ENCODE data around the gene PDE7B.

PDE7B gene

GRCh38 chr6:136153707-136154375 lies 302.3 kb downstream of the PDE7B start:
- Histone ChIP-seq H3K9me3 (ENCODE audit: control insufficient read depth, insufficient read depth, low read depth, low read length) (no peaks in the 10 kb centered on the region), H3K36me3 (ENCODE audit: control insufficient read depth in 2 of 2, insufficient read depth in 1 of 2, low read length in 2 of 2) (no peaks in the 10 kb centered on the region), H3K4me1 (ENCODE audit: control insufficient read depth, insufficient read depth, low read length) (no peaks in the 10 kb centered on the region), H3K4me3 (ENCODE audit: low read depth, low read length) (no peak overlapping the region), H3K27ac (ENCODE audit: extremely low read depth, low read depth, low read length) (no peak overlapping the region)
- no peak for TF ChIP-seq ZXDB (tag by site-specific recombination; IDR thresholded peaks at IDR 0.05)
- no peak for TF ChIP-seq ZBTB10 (tag by site-specific recombination; IDR thresholded peaks at IDR 0.05)
- TF ChIP-seq ZNF449 (tag by site-specific recombination; IDR thresholded peaks at IDR 0.05): no peak
- TF ChIP-seq ZNF311 (tag by site-specific recombination; IDR thresholded peaks at IDR 0.05; ENCODE audit: borderline replicate concordance): no peak
- no peak for TF ChIP-seq HOXA7 (CRISPR knock-in tag; IDR thresholded peaks at IDR 0.05; ENCODE audit: borderline replicate concordance)
- TF ChIP-seq ZNF324 (tag by site-specific recombination; IDR thresholded peaks at IDR 0.05): no peak
- TF ChIP-seq, protein P1, sequence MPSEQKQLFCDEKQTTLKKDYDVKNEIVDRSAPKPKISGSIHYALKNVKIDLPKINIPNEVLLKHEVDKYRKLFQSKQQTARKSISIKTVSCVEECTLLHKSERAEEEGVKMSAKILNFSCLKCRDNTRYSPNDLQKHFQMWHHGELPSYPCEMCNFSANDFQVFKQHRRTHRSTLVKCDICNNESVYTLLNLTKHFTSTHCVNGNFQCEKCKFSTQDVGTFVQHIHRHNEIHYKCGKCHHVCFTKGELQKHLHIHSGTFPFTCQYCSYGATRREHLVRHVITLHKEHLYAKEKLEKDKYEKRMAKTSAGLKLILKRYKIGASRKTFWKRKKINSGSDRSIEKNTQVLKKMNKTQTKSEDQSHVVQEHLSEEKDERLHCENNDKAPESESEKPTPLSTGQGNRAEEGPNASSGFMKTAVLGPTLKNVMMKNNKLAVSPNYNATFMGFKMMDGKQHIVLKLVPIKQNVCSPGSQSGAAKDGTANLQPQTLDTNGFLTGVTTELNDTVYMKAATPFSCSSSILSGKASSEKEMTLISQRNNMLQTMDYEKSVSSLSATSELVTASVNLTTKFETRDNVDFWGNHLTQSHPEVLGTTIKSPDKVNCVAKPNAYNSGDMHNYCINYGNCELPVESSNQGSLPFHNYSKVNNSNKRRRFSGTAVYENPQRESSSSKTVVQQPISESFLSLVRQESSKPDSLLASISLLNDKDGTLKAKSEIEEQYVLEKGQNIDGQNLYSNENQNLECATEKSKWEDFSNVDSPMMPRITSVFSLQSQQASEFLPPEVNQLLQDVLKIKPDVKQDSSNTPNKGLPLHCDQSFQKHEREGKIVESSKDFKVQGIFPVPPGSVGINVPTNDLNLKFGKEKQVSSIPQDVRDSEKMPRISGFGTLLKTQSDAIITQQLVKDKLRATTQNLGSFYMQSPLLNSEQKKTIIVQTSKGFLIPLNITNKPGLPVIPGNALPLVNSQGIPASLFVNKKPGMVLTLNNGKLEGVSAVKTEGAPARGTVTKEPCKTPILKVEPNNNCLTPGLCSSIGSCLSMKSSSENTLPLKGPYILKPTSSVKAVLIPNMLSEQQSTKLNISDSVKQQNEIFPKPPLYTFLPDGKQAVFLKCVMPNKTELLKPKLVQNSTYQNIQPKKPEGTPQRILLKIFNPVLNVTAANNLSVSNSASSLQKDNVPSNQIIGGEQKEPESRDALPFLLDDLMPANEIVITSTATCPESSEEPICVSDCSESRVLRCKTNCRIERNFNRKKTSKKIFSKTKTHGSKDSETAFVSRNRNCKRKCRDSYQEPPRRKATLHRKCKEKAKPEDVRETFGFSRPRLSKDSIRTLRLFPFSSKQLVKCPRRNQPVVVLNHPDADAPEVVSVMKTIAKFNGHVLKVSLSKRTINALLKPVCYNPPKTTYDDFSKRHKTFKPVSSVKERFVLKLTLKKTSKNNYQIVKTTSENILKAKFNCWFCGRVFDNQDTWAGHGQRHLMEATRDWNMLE (tag by site-specific recombination; conservative IDR thresholded peaks at IDR 0.05; ENCODE audit: low read depth): no peak
- no peak for TF ChIP-seq ZBTB17 (tag by site-specific recombination; IDR thresholded peaks at IDR 0.05)
- no peak for TF ChIP-seq ZBTB7A (tag by site-specific recombination; IDR thresholded peaks at IDR 0.05; ENCODE audit: low read depth)
- TF ChIP-seq ZNF692 (tag by site-specific recombination; IDR thresholded peaks at IDR 0.05): no peak
- TF ChIP-seq ZNF529 (tag by site-specific recombination; IDR thresholded peaks at IDR 0.05; ENCODE audit: insufficient replicate concordance): no peak
- no peak for TF ChIP-seq ZNF23 (tag by site-specific recombination; IDR thresholded peaks at IDR 0.05; ENCODE audit: borderline replicate concordance)
- TF ChIP-seq, protein P2, sequence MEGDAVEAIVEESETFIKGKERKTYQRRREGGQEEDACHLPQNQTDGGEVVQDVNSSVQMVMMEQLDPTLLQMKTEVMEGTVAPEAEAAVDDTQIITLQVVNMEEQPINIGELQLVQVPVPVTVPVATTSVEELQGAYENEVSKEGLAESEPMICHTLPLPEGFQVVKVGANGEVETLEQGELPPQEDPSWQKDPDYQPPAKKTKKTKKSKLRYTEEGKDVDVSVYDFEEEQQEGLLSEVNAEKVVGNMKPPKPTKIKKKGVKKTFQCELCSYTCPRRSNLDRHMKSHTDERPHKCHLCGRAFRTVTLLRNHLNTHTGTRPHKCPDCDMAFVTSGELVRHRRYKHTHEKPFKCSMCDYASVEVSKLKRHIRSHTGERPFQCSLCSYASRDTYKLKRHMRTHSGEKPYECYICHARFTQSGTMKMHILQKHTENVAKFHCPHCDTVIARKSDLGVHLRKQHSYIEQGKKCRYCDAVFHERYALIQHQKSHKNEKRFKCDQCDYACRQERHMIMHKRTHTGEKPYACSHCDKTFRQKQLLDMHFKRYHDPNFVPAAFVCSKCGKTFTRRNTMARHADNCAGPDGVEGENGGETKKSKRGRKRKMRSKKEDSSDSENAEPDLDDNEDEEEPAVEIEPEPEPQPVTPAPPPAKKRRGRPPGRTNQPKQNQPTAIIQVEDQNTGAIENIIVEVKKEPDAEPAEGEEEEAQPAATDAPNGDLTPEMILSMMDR (tag by site-specific recombination; IDR thresholded peaks at IDR 0.05): no peak
- TF ChIP-seq REPIN1 (tag by site-specific recombination; IDR thresholded peaks at IDR 0.05; ENCODE audit: low read depth): no peak
- TF ChIP-seq ZNF274 (IDR thresholded peaks at IDR 0.05; ENCODE audit: low read length): no peak
- no peak for TF ChIP-seq ZNF274 (tag by site-specific recombination; IDR thresholded peaks at IDR 0.05; ENCODE audit: borderline replicate concordance)
- no peak for TF ChIP-seq ZNF510 (tag by site-specific recombination; IDR thresholded peaks at IDR 0.05; ENCODE audit: insufficient replicate concordance)
- no peak for TF ChIP-seq ZSCAN30 (tag by site-specific recombination; IDR thresholded peaks at IDR 0.05)
- TF ChIP-seq ZNF391 (tag by site-specific recombination; IDR thresholded peaks at IDR 0.05; ENCODE audit: borderline replicate concordance, low read depth): no peak
- ChIA-PET CTCF (interaction anchor here (0.7 kb wide), 2 partner anchors 11 to 495 kb away, joined by 3 to 4 read pairs; no protein-coding TSS in a partner anchor), POLR2A (no interaction called here)

Data from HEK293 (cell line).